Skin of body (tissue), 2 donors: ENCODE data around the gene RSKR. TPM values are rescaled to one million over a fixed set of nuclear protein-coding genes. Genes with fewer than 3 reads are reported as not detected.
"Not testable (repeated sequence)": the region's sequence is repeated elsewhere in the genome, so short reads cannot be mapped to it uniquely, and the experiment has no call there.

Source experiments
- DNase-seq: peaks from one replicate; lab custom pipeline; 2025; lab: John Stamatoyannopoulos, UW
- total RNA-seq: library from RNA; depleted of rRNA; stranded (reverse); fragments of >200 nt; gene quantifications from one replicate; pipeline ENCODE4 v1.2.3, GENCODE V29; 2014

Gene RSKR
- total RNA-seq, 1 donor from 2014 or later = 13.9 TPM

DNA sequence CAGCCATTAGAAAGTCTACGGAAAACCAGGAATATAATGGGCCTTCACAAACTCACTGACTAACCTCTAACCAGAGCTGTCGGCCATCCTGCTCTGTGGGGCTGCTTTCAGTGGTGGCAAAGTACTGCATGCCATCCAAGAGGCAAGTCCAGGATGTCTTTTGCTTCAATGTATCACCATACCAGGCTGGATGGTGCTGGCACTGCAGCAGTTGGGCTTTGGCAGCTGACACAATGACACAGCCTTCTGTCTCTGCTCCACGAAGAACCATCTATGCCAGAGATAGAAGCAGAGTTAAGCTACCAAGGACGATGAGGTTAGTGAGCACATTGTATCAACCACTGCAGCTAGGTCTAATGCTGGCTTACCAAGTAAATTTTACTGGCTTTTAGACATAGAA, 9.7 kb upstream of the RSKR start:
- DNase-seq = no peak

DNA sequence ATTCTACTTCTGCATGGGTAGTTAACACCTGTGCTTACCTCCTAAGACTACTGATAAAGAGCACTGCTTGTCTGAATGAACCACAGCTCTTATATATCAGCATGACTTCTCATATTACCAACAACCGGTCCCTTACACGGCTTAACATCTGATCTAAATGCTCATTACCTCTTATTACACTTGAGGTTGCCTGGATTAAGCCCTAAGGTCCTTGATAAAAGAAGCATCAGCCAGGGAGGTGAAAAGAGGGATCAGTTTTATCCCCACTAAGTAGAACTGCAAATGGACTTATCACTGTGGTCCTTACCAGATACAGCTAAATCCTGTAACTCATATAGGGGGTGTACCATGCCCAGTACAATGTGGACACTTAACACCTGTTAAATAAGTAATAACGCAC, 8.2 kb upstream of the RSKR start:
- no peak for DNase-seq

DNA sequence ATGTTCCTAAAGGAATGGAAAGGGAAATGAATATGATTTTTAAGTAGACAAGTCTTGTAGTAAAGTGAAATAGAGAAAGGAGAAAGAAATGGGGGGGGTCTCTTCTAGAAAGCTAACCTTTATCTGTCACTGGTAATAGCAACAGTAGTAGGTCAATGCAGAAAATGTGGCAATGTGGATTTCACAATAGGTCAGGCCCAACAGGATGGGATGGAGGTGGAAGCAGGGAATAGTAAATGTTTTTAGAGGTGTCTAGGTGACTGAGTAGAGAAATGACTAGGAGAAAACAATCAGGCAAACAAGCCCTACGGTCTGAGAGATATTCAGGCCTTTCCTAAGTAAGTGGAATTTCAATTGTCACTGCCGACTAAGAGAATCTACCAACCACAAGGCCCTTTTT, 6.0 kb upstream of the RSKR start:
- no peak for DNase-seq

DNA sequence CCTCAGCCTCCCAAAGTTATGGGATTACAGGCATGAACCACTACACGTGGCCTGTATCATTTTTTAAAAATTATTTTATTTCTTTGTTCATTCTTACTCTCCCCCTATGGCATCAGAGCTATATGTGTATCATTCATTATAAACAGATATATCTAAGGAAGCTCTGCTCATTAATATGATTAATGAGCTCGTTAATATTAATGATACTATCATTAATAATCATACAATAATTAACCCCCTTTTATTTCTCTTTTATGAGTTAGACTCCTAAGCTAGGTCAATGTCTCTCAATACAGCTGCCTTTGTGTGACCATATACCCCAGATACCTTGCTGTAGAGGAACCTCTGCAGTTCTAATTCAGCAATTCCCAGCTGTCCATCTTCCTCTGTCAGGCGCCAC, 4.5 kb upstream of the RSKR start:
- no peak for DNase-seq

DNA sequence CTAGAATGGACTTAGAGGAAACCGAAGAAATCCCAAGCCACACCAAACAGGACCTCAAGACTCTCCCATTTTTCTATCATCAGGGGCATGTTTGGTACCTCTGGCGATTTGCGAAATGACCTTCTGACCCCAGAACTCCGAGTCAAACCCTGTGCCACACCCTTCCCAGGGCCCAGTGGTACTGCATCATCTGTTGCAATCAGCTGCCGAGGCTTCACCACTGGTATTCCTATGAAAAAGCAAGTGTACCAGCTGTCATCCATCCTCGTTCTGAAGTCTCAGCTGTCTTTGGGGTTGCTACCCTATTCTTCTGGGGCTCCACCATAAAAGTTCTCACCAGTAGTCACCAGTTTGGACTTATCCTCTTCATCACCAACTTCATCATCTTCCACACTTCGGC, 2.3 kb upstream of the RSKR start:
- no peak for DNase-seq

DNA sequence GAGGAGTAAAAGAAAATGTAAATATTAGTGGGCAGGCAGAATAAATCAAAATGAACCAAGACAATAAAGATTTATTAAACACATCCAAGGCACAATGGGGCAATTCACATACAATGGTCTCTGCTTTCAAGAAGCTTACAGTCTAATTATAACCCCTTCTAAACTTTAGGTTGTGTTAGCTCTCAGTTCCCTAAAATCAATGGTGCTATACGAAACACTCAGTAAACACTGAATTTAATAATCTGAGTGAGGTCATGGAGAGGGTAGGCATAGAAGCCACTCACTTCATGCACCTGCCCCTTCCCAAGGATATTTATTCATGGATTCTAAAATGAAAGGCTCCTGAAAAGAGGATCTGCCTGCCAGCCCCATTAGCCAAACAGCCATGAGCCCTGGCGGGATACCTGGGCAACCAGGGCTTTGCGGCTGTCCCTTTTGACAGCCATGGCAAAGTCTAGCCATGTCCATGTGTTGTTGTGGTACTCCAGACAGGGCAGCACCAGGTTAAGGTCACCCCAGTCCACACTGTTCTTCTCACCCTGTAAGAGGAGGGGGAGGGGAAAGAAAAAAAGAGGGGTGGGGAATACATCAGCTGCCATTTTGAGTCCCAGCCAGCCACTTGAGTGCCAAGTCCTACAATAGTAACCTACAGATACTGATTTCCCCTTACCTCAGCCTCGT, 1.4 kb upstream of the RSKR start:
- DNase-seq = no peak

DNA sequence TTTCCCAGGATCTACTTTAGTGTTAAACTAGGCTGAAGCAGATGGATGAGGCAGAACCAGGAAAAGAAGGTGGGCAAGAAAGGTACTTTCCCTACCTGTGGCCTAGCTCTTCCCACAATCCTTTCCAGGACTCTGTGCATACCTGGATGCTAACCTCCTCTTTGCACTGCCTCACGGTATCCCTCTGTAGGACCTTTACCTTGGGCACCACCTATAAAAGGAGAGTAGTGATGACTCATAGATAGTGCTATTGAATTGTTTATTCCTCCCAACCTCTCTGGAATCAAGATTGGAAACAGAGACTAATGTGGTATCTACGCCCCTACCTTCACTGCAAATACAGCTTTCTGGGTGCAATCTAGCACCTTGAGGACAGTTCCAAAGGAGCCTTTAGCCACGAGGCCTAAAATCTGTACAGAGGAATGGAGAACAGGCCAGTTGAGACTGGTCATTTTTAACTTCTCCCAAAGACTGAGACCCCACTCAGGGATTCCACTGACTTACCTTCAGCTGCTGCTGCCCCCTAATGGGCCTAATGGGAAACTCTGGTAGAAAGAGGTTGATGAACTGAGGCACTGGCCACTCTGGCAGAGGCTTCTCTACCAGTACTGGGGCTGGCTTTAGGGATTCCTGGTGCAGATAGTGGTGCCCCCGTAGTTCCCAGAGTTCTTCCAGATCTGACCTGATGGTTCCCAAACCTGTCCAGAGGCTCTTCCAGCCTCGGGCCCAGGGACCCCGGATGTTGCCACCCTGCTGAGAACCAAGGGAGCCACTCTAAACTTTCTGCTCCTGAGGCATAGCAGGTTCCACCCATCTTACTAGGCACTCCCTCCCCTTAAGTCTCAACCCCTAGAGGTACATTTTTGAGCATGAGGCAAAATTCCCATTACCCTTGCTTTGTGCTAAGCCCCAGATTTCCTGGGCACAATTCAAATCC, 781 bp downstream of the RSKR start:
- no peak for DNase-seq

DNA sequence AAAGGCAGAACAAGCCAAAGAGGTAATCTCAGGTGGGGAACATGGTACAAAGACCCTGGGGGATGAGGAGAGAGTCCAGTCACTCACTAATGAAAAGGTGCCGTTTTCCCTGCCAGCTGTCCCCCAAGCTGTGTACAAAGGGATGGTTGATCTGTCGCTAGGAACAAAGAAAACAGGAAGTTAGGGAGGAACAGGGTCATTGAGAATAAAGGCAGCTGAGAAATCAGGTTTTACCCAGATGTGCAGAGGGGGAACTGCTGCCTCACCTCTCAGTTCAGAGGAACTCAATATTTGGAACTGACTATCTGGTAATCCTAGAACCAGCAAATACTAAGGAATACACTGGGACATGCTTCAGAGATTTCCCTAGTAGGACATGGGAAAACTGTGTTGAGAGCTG, 1.5 kb downstream of the RSKR start:
- no peak for DNase-seq

DNA sequence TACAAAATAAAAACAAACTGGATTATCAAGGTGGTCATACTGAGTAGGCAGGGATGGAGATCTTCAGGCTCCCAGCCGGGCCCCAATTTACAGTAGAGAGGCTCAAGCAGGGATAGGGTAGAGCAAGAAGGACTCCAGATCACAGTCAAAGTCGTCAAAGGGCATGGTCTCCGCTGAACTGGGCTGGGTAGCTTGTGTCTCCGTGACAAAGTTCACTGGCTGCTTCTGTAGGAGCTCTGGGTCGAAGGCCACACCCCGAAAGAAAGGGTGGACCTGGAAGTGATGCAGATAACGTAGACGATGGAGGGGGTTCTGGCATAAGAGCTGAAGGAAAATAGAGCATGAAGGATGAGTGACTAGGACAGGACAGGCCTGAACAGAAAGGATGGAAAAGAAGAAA, 3.6 kb downstream of the RSKR start:
- no peak for DNase-seq

DNA sequence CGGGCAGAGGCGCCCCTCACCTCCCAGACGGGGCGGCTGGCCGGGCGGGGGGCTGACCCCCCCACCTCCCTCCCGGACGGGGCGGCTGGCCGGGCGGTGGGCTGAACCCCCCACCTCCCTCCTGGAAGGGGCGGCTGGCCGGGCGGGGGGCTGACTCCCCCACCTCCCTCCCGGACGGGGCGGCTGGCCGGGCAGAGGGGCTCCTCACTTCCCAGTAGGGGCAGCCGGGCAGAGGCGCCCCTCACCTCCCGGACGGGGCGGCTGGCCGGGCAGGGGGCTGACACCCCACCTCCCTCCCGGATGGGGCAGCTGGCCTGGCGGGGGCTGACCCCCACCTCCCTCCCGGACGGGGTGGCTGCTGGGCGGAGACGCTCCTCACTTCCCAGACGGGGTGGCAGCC, 10.0 kb downstream of the RSKR start:
- not testable (repeated sequence) for DNase-seq

DNA sequence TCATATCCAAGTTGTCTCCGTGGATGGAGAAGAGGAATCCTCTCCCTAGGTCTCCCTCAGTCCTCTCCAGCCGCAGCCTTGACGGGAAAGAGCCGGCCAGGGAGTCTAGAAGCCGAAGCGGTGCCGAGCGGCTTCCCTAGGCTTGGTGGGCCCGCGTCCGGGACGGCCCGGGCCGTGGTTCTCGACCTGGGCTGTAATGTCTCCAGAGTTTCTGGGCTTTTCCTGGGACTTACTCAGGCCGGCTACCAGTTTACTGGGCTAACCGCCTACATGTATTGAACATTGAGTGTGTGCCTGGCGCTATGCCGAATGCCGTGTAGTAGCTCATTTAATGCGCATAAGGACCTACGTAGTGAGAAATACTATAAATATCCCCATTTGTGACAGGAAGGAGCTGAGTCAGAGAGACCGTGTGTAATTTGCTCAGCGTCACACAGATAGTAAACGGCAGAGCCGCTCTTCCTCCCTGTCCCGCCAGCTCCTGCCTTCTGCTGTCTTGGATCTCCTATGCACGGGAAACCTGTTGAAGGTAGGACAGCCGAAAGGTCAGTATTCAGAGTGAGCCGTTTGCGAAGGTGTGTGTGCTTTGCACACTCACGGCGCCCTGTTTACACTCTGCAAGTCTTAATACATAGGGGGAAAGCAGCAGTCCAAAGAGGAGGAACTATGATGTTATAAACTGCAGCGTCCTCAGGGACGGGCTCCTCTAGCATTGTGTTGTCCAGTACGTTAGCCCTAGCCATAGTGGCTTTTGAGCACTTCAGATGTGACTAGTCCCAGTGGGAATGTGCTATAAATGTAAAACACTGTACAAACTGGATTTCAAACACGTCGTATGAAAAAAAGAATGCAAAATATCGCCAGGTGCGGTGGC, 14.4 kb downstream of the RSKR start:
- peak; percentile 64 for DNase-seq

DNA sequence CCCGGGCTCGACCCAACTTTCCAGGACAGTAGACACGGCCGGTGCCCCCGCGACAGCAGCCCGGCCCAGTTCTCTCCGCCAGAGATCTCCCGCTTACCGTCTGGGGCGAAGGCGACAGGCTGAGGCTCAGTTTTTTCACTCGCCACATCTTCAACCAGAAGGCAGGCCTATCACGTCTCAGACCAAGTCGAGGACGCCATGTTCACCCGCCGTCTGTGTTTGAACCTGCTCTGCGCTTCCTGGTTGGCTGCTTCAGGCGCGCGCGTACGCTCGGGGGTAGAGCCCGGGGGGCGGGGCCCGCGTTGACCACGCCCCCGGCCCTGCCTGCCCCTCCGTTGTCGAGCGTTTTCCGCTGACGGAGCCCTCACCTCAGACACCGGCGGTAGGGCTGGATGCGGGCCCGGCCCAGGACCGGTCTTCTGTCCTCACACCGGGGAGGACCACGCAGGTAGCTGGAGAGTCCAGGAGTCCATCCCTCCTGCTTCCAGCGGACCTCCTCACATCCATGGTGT, 15.1 kb downstream of the RSKR start, which contains the start of gene SPAG5:
TSS of gene SPAG5 (minus strand) at position 227 of the 512 bp plus-strand sequence. CDS start at position 148, 79 bp downstream.
- peak; percentile 88 for DNase-seq

DNA sequence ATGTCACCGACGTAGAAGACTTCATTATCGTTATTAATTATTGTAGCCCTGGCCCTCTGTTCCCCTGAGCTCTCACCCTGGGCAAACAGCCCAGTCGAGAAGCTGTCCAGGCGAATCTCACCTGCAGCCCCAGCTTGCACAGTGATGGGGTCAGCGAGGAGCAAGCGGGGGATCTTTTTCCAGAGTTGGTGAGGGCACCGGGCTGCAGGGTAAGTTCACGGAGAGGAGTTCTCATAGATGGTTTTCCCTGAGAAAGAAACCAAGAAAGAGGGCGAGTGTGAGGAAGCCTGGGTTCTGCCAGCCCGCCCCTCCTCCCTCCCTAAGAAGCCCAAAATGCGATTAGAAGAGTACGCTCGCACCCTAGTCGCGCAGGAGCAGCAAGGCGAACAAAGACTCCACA, 15.6 kb downstream of the RSKR start:
- DNase-seq = no peak

DNA sequence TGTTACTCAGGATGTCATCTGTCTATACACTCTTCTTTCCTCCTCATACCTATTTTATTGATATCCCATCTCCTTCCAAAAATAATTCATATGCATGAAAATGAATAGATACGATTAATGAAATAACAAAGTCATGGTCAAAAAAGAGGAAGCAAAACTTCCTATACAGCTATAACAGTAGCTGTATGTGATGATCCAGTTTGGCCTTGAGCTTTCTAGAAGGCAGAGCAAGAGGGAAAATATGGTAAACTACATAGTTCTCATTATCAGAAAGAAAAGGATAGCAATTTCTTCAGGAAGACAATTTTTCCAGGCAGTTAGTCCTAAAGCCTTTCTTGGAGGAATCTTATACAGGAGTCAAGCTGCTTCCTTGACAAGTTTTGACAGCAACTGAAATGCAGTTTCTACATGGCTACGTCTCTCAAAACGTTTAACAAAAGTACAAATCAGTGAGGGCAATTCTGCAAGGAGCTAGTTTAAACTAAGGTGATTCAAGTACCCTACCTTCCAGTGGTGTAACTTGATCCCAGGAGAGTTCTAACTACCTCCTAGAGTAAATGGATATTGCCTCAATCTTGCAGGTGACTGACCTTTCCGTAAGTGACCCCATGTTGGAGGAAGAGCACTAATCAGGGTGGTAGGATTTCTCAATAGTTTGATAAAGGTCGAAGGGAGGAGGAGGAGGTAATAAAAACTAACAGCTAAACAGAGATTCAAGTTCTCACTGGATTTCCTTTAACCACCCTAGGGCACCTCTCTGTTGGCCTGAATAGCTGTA, 16.2 kb downstream of the RSKR start:
- no peak for DNase-seq

DNA sequence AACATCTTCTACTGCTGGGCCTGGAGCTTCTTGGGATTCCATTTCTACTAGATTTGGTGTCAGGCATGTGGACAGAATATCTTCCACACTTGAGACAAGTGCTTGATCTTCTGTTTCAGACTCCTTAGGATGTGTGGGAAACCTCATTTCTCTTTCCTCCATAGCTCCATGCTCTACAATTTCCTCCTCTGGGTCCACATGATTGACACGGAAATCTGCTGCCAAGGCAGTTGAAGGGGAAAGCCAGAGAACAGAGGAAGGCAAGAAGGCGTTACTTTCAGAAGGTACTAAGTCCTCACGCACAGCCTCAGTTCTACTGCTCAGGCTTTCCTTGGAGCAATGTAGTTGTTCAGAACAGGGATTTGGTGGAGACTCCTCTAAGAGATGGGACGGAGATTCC, 21.7 kb downstream of the RSKR start:
- DNase-seq = no peak

DNA sequence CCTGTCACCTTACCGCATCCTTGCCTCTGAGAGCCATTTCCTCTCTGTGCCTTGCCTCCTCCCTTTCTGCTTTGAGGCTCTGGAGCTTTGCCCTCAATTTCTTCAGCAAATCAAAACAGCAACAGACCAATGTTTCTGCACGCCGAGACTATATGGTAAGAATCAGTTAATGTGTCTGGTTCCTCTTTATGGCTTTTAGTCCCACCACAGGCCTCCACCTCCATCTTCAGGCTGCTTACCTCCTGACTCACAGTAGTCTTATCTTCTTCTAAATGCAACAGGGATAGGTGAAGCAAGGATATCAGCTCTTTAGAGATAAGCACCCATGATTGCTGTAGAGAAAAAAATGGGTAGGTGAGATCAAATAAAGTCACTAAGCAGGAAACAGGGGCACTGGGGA, 28.1 kb downstream of the RSKR start:
- DNase-seq = no peak

DNA sequence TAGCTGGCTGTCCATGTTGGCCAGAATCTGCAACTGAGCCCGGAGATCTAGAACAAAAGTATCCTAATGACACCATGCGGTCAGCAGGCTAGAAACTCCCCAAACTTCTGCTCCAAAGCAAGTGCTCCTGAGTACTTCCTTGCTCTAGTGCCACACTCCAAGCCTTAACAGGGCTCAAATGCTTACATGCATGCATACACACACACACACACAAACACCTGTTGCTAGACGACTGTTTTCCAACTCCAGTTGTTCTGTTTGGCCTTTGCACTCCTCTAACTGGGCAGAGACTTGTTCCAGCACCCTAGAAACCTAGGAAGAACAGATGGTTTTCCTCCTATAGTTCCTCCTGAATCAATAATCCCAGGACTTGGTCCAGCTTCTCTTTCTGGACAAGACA, 29.6 kb downstream of the RSKR start:
- no peak for DNase-seq

DNA sequence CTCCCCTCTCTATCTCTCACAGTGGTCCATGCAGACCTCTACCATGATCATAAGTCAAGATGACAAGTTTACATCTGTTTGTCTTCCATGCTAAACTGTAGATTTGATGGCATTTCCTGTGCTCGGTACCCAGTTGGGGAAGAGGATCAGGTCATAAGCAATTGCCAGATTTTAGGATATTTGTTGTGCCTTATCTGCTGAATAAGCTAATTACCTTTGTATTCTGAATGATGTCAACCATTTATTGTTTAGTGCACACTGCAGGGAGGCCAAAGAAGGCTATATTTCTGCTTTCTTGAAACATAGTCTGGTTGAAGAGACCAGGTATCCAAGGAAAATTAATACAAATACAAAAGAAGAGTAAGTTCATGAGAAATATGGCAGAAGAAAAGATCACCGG, 31.5 kb downstream of the RSKR start:
- DNase-seq = no peak

DNA sequence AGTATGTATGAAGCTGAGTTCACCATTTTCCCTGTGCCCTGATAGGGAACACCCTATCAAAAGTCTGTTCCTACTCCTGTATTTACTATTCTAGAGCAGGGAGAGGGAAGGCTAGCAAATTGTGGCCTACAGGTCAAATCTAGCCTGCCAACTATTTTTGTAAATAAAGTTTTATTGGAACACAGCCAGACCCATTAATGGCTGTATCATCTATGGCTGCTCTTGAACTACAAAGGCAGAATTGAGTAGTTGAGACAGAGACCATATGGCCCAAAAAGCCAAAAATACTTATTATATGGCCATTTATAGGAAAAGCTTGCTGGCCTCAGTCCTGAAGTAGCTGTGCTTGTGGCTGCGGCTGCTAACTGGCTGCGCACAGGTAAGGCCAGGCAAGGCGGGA, 33.0 kb downstream of the RSKR start:
- DNase-seq = no peak

DNA sequence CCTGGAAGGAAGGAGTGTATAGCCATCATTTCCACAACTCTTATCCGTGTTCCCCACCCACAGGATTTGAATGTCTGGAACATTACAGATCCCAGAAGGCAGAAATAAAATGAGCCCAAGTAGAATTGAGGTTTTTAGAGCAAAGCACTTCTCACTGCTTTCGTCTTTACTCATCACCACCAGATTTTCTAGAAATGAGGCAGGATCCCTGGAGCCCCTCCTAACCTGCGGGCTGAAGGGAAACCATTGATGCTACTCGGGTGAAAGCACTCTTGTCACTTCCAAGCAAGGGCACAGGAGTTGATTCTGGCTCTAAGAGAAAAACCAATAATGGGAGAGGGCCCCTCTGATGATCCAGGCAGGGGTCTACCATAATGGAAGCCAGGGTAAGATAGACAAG, 34.5 kb downstream of the RSKR start:
- DNase-seq = no peak
